ENCODE measurements around the gene IQUB. TPM values are rescaled to one million over a fixed set of nuclear protein-coding genes. Genes with fewer than 3 reads are reported as not detected.

Gene IQUB
- total RNA-seq, 2 experiments from 2014 or later: not detected

DNA sequence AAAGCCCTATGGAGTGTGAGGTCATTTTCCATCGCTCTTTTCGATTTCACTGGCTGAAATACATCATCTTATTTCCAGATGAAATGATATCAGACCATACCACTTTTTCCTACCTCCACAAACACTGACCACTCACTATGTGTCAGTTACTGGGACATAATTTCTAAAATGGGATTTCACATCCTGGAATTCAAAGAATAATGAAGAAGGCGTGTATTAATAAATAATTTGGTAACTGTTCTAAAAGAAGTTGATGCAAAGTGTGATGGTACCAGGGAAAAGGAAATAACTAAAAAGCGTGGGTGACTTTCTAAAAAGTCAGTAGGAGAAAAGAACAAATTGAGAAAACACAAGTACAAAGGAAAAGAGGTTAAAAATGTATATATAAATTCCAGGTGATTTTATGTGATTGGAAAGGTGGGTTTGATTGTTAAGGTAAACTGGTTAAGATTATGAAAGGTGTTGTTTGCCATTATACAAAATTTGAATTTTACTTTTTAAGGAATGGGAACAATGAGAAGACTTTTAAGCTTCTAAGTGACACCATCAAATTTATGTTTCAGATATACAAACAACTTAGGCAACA, 24.0 kb upstream of the IQUB start:
- Histone ChIP-seq H3K27me3 (ENCODE audit: control insufficient read depth in 1 of 2, insufficient read depth in 2 of 2, low read length in 2 of 2) (no peaks in the 10 kb centered on the region), H3K9me3 (ENCODE audit: control insufficient read depth in 1 of 2, insufficient read depth in 1 of 2, low read length in 2 of 2) (no peaks in the 10 kb centered on the region), H3K36me3 (ENCODE audit: insufficient read depth, low read length) (peaks cover 10% of the 10 kb centered on the region), H3K27ac (ENCODE audit: low read depth in 1 of 2, low read length in 2 of 2) (peak overlapping the region in 1 of 2 donors; percentile 40), H3K4me1 (ENCODE audit: insufficient read depth, low read length) (peaks cover 8% of the 10 kb centered on the region), H3K4me3 (ENCODE audit: low read length) (peak overlapping the region; percentile 69)
- Mint-ChIP-seq H3K9me3 (no peaks in the 10 kb centered on the region), H3K4me3 (no peak overlapping the region), H3K27ac (no peak overlapping the region), H3K27me3 (no peaks in the 10 kb centered on the region), H3K36me3 (ENCODE audit: low read depth) (peaks cover 5% of the 10 kb centered on the region), H3K4me1 (ENCODE audit: low read depth) (peaks cover 4% of the 10 kb centered on the region)
- ATAC-seq (ENCODE audit: poor library complexity): no peak
- no peak for TF ChIP-seq CTCF (IDR thresholded peaks at IDR 0.05)
- intact Hi-C loops (cut with DNase I, micrococcal nuclease): no loop called here
- no peak for DNase-seq
- POLR2A ChIA-PET: interaction anchor here (0.8 to 2.2 kb wide), 6 partner anchors 12 to 1371 kb away, joined by 3 to 44 read pairs (median 5); partner anchors contain the start of genes IQUB, POT1 and WASL
- CTCF ChIA-PET: interaction anchor here (1.0 to 2.0 kb wide), 3 partner anchors 11 to 64 kb away, joined by 3 to 12 read pairs (median 4); no protein-coding TSS in a partner anchor

DNA sequence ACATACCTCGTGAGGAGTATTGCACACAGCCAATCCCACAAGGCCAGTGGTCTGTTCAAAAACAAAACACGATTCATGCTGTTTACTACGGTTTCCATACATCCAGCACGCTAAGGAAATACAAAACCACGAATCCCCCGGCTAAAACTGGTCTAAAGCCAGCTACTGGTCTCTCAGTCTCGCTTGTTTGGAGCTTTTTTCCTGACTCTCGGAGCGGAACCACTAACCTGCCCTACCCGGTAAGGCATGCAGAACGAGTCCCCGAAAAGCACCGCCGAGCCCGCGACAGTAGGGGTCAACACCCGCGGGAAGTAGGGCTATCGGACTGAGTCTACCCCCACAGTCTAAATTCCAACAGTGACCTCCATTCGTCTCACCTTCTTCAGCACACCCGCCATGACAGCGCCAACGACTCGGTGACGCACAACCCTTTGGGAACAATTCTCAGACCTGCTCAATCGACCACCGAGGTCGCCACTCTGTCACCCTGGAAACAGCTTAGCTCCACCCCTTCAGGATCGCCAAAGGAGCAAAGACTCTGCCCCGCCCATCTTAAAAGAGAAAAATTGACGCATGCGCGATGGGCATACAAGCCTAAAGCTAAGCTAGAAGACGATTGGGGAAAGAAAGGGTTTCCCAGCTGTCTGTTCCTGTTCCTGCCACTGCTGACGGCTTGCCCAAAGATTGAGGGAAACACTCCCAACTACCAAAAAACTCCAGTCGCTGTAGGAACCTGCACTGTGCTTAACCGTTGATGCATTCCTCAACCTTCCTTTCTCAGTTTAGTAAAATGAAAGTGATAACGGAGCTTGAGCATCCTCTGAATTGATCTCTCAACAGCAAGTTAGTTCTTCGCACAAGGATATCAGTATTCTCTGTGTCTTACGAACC, 23.2 kb upstream of the IQUB start, which contains the start of gene NDUFA5:
NDUFA5 (minus strand) TSS at position 421 of the 891 bp plus-strand sequence; CDS start at position 398, 23 bp downstream.
- no peaks in the 10 kb centered on the region for H3K9me3 Mint-ChIP-seq
- Histone ChIP-seq H3K9me3 (ENCODE audit: control insufficient read depth in 1 of 2, insufficient read depth in 1 of 2, low read length in 2 of 2) (no peaks in the 10 kb centered on the region), H3K27ac (ENCODE audit: low read depth in 1 of 2, low read length in 2 of 2) (peak within 1 kb of the TSS; percentile 58 to 66), H3K27me3 (ENCODE audit: control insufficient read depth in 1 of 2, insufficient read depth in 2 of 2, low read length in 2 of 2) (no peaks in the 10 kb centered on the region), H3K36me3 (ENCODE audit: insufficient read depth, low read length) (peaks cover 17% of the 10 kb centered on the region), H3K4me3 (ENCODE audit: low read length) (peak within 1 kb of the TSS; percentile 69), H3K4me1 (ENCODE audit: insufficient read depth, low read length) (peaks cover 8% of the 10 kb centered on the region)
- H3K27me3 Mint-ChIP-seq: no peaks in the 10 kb centered on the region
- no peak for TF ChIP-seq CTCF (IDR thresholded peaks at IDR 0.05)
- DNase-seq (peak; percentile 91 to 99 (median 95)), ATAC-seq (ENCODE audit: poor library complexity) (peak; percentile 97)
- H3K27ac Mint-ChIP-seq: no peak within 1 kb of the TSS
- ChIA-PET POLR2A (interaction anchor here (0.8 to 2.2 kb wide), 9 partner anchors 12 to 1372 kb away, joined by 3 to 44 read pairs (median 4); partner anchors contain the start of genes IQUB, POT1 and WASL), CTCF (interaction anchor here (1.0 to 2.0 kb wide), 5 partner anchors 11 to 191 kb away, joined by 3 to 12 read pairs (median 3); partner anchors contain the start of genes IQUB and WASL)
- intact Hi-C loops (cut with DNase I, micrococcal nuclease): loop anchor here (1.0 to 2.0 kb wide), 3 partner anchors 23 to 191 kb away; partner anchors contain the start of genes IQUB (in 1 of the 2) and WASL (in 1 of the 2)
- H3K4me1 Mint-ChIP-seq (ENCODE audit: low read depth): peaks cover 11% of the 10 kb centered on the region
- peaks cover 13% of the 10 kb centered on the region for H3K36me3 Mint-ChIP-seq (ENCODE audit: low read depth)
- no peak within 1 kb of the TSS for H3K4me3 Mint-ChIP-seq

DNA sequence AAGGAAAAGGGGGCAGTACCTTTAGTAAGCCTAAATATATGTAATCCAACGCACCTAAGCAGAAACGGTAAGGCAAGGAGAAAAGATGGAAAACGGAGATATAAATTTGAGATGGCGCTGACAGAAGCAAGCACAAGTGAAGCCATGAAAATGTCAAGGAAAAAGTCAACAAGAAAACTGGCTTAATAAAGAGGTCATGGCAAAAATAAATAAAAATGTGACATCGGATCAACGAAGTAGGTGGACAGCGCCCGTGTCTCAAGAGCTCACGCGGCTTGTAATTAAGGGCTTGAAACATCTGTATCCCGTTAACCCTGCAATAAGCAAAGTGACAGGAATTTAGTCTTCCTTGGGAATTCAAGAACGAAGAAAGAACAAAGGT, 22.6 kb upstream of the IQUB start:
- no peak for DNase-seq
- Histone ChIP-seq H3K36me3 (ENCODE audit: insufficient read depth, low read length) (peaks cover 17% of the 10 kb centered on the region), H3K4me3 (ENCODE audit: low read length) (peak overlapping the region; percentile 69), H3K27me3 (ENCODE audit: control insufficient read depth in 1 of 2, insufficient read depth in 2 of 2, low read length in 2 of 2) (no peaks in the 10 kb centered on the region), H3K9me3 (ENCODE audit: control insufficient read depth in 1 of 2, insufficient read depth in 1 of 2, low read length in 2 of 2) (no peaks in the 10 kb centered on the region), H3K27ac (ENCODE audit: low read depth in 1 of 2, low read length in 2 of 2) (peak overlapping the region; percentile 58 to 66), H3K4me1 (ENCODE audit: insufficient read depth, low read length) (peaks cover 8% of the 10 kb centered on the region)
- Mint-ChIP-seq H3K4me3 (no peak overlapping the region), H3K27ac (no peak overlapping the region), H3K36me3 (ENCODE audit: low read depth) (peaks cover 18% of the 10 kb centered on the region), H3K4me1 (ENCODE audit: low read depth) (peaks cover 13% of the 10 kb centered on the region), H3K9me3 (no peaks in the 10 kb centered on the region), H3K27me3 (no peaks in the 10 kb centered on the region)
- no peak for ATAC-seq (ENCODE audit: poor library complexity)
- CTCF ChIA-PET: interaction anchor here (1.3 to 2.0 kb wide), 3 partner anchors 23 to 192 kb away, joined by 3 to 12 read pairs (median 3); partner anchors contain the start of genes IQUB and WASL
- POLR2A ChIA-PET: interaction anchor here (0.9 to 2.2 kb wide), 5 partner anchors 13 to 192 kb away, joined by 3 to 44 read pairs (median 4); partner anchors contain the start of genes IQUB and WASL
- TF ChIP-seq CTCF (IDR thresholded peaks at IDR 0.05): no peak
- intact Hi-C loops (cut with DNase I, micrococcal nuclease): loop anchor here (1.0 to 2.0 kb wide), 3 partner anchors 23 to 192 kb away; partner anchors contain the start of genes IQUB (in 1 of the 2) and WASL (in 1 of the 2)
